ENCODE data around the gene RYR3. TPM values are rescaled to one million over a fixed set of nuclear protein-coding genes. Genes with fewer than 3 reads are reported as not detected.

Gene RYR3
- total and polyA plus RNA-seq, 10 of the 15 experiments (the other 5 are each of a cell fraction or from before 2014, with no cell fraction given), result under 0.01 to 0.44 (median 0.16) TPM; not detected in 5

GRCh38 chr15:33671456-33671855 is 360.7 kb downstream of the RYR3 start (continued):
- TF ChIP-seq SREBF1 (IDR thresholded peaks at IDR 0.05; ENCODE audit: low read length) (no peak), ELK1 (IDR thresholded peaks at IDR 0.05; ENCODE audit: low read depth, low read length) (no peak), BRCA1 (IDR thresholded peaks at IDR 0.05; ENCODE audit: low read depth, low read length) (no peak), RFX5 (IDR thresholded peaks at IDR 0.05; ENCODE audit: low read depth, low read length) (no peak), ZNF207 (IDR thresholded peaks at IDR 0.05; ENCODE audit: borderline replicate concordance) (no peak), ZNF274 (IDR thresholded peaks at IDR 0.05; ENCODE audit: insufficient read depth, insufficient read length) (no peak), FOS (IDR thresholded peaks at IDR 0.05; ENCODE audit: borderline replicate concordance, extremely low read depth, insufficient read length) (no peak), CHD4 (IDR thresholded peaks at IDR 0.05) (no peak), USF1 (IDR thresholded peaks at IDR 0.05; ENCODE audit: borderline replicate concordance, extremely low read length, insufficient read depth, low read depth, low read length) (no peak), USF2 (IDR thresholded peaks at IDR 0.05; ENCODE audit: borderline replicate concordance, low read depth, low read length) (no peak), BCL3 (IDR thresholded peaks at IDR 0.05; ENCODE audit: borderline replicate concordance, insufficient read depth, low read depth, low read length, poor library complexity, severe bottlenecking) (no peak), BHLHE40 (IDR thresholded peaks at IDR 0.05; ENCODE audit: borderline replicate concordance in 1 of 2, low read depth in 2 of 2, low read length in 1 of 2) (peak; percentile 95), CUX1 (IDR thresholded peaks at IDR 0.05; ENCODE audit: insufficient replicate concordance, low read depth, low read length) (no peak), SIN3A (IDR thresholded peaks at IDR 0.05; ENCODE audit: low read depth, low read length) (no peak), SREBF2 (IDR thresholded peaks at IDR 0.05; ENCODE audit: low read length) (no peak), NFYA (IDR thresholded peaks at IDR 0.05; ENCODE audit: borderline replicate concordance, low read depth, low read length) (no peak), SKIL (IDR thresholded peaks at IDR 0.05; ENCODE audit: low read depth, poor library complexity, severe bottlenecking) (no peak), SMC3 (IDR thresholded peaks at IDR 0.05; ENCODE audit: borderline replicate concordance, low read length) (no peak), DPF2 (IDR thresholded peaks at IDR 0.05) (no peak)
